HL-60 (cell line): Measurements from ENCODE around the gene ZER1.

Experiments used
- DNase-seq, 2 experiments: peaks; one replicate each; pipeline ENCODE4 v3.0.0-alpha.2; 2010 to 2020; ENCODE audit warnings: low read depth in 1 of 2, low spot score in 1 of 2
- H3K27ac ChIP-seq: fragments of 250-450 bp; sonication (Bioruptor Pico); replicated peaks from 2 replicates; pipeline ENCODE4 v1.5.1; 2020; ENCODE audit warnings: mild to moderate bottlenecking, moderate library complexity
- H3K27me3 ChIP-seq: fragments of 250-450 bp; sonication (Bioruptor Pico); 2 replicates; pipeline ENCODE4 v1.5.1; 2021; ENCODE audit warnings: mild to moderate bottlenecking, moderate library complexity; ENCODE audit not compliant: insufficient read depth, poor library complexity, severe bottlenecking
- H3K4me3 ChIP-seq: replicated peaks from 2 replicates; pipeline ENCODE4 v1.5.1; 2011; ENCODE audit warnings: mild to moderate bottlenecking, control low read depth, low read length; ENCODE audit not compliant: insufficient read depth
- GABPA ChIP-seq: IDR thresholded peaks from 2 replicates; pipeline ENCODE4 v1.6.1; 2012; ENCODE audit warnings: low read depth
- POLR2AphosphoS5 ChIP-seq: IDR thresholded peaks from 2 replicates; pipeline ENCODE4 v1.6.1; 2012; ENCODE audit warnings: low read depth
- REST ChIP-seq: IDR thresholded peaks from 2 replicates; pipeline ENCODE4 v1.6.1; 2012; ENCODE audit warnings: low read depth; ENCODE audit not compliant: insufficient replicate concordance
- SPI1 ChIP-seq: IDR thresholded peaks from 2 replicates; pipeline ENCODE4 v1.6.1; 2012; ENCODE audit warnings: low read depth, mild to moderate bottlenecking, borderline replicate concordance
- TF ChIP-seq, protein P1 (sequence below): IDR thresholded peaks from one replicate; pipeline ENCODE4 v1.5.1; 2011; ENCODE audit warnings: low read length, control low read depth, inconsistent platforms; ENCODE audit not compliant: insufficient read depth

ZER1 gene

DNA sequence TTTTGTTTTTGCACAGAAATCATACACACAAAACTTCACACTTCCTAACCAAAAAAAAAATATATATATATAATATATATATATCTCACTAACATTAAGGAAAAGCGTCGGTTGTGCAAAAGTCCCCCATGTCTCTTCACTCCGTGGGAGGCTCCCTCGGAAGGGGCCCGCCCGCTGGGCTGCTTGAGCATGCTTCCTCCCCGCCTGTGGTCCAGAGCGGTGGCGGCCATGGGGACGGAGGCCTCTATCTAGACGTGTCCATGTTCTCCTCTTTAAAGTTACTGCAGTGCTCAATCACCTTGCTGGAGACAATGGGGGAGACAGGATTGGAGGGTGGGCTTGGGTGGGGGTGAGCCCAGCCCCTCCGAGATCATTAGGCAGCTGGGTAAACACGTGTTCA lies 40.6 kb downstream of the ZER1 start:
- Histone ChIP-seq H3K27me3 (no peaks in the 10 kb centered on the region), H3K27ac (no peak overlapping the region), H3K4me3 (no peak overlapping the region)
- TF ChIP-seq, protein P1, sequence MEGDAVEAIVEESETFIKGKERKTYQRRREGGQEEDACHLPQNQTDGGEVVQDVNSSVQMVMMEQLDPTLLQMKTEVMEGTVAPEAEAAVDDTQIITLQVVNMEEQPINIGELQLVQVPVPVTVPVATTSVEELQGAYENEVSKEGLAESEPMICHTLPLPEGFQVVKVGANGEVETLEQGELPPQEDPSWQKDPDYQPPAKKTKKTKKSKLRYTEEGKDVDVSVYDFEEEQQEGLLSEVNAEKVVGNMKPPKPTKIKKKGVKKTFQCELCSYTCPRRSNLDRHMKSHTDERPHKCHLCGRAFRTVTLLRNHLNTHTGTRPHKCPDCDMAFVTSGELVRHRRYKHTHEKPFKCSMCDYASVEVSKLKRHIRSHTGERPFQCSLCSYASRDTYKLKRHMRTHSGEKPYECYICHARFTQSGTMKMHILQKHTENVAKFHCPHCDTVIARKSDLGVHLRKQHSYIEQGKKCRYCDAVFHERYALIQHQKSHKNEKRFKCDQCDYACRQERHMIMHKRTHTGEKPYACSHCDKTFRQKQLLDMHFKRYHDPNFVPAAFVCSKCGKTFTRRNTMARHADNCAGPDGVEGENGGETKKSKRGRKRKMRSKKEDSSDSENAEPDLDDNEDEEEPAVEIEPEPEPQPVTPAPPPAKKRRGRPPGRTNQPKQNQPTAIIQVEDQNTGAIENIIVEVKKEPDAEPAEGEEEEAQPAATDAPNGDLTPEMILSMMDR = no peak
- no peak for TF ChIP-seq SPI1
- TF ChIP-seq REST = no peak
- TF ChIP-seq POLR2AphosphoS5 = no peak
- TF ChIP-seq GABPA = no peak
- DNase-seq = no peak

- TF ChIP-seq POLR2AphosphoS5 (no peak), SPI1 (no peak), GABPA (no peak), REST (no peak)
- TF ChIP-seq, protein P1 = no peak
- DNase-seq = no peak
- no peak overlapping the region for H3K27ac ChIP-seq
These were observed 41.8 kb downstream of the ZER1 start for GRCh38 chr9:128729766-128730517.

GRCh38 chr9:128729302-128729701 lies 42.4 kb downstream of the ZER1 start:
- TF ChIP-seq GABPA (no peak), SPI1 (no peak), POLR2AphosphoS5 (no peak), REST (no peak)
- TF ChIP-seq, protein P1 = no peak

More at GRCh38 chr9:128729766-128730517, 41.8 kb downstream of the ZER1 start:
- Histone ChIP-seq H3K27me3 (no peaks in the 10 kb centered on the region), H3K4me3 (no peak overlapping the region)

More at GRCh38 chr9:128729302-128729701, 42.4 kb downstream of the ZER1 start:
- Histone ChIP-seq H3K27ac (no peak overlapping the region), H3K4me3 (no peak overlapping the region), H3K27me3 (no peaks in the 10 kb centered on the region)
- no peak for DNase-seq
